ENCODE measurements around the gene RAD51B.

The RAD51B gene

DNA sequence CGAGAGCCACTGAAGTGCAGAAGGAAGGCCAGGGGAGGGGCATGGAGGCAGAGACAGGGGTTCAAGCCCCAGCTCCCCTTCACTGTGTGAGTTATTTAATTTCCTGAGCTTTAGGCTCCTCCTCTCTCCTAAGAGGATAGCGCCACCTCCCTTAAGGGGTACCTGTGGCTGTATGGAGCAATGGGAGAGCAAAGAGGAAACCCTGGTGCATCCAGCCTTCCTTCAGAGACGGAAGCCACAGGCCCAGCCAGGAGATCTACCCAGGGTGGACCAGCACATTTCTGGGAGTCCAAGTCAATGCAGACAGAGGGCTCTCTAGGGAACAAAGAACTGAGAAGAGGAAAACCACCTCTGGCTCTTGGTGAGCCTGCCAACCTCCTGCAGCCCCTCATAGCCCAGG is 883.0 kb downstream of the RAD51B start:
- no peak for DNase-seq

GRCh38 chr14:68703093-68703492 is 883.5 kb downstream of the RAD51B start:
- DNase-seq: no peak

DNA sequence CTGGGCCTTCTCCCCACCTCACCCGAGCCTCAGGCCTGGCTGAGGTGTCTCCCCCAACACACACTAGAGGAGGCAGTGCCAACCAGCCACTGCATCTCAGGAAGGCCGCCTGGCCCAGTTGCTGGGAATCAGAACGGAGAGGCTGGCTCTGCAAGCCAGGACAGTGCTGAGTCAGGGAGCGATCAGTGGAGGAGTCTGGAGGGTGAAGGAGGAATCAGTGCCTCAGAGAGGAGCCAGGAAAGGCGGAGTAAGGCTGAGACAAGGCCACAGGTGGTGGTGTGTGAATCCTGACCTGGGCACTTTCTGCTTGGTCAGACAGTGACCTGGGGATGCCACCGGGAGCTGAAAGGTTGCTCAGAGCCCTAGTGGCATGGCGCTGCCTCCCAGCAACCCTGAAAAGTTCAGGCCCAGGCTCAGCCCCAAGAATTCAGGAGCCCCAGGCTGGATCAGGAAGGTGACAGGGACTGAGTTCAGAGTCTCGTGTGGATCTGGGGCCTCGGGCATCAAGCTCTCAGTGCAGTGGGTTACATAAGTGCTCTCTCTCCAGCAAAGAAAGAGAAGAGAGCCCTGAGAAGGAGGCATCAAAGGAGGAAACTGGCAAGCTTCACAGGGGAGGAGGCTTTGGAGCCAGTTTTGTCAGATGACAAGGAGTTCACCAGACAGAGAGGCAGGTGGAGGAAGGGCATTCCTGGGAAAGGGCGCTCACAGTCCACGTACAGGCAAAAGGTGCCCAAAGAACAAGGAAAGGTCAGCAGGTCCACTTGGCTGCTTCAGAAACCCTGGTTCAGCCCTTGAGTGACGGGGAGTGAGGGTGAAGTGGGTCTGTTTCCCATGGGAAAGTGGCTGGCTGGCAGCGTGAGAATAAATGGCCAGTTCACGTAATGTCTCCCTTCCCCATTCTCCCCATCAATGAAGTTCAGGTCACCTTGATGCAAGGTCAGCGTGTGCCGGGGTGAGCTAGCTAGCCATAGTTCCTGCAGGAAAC is 885.4 kb downstream of the RAD51B start:
- no peak for DNase-seq

DNA sequence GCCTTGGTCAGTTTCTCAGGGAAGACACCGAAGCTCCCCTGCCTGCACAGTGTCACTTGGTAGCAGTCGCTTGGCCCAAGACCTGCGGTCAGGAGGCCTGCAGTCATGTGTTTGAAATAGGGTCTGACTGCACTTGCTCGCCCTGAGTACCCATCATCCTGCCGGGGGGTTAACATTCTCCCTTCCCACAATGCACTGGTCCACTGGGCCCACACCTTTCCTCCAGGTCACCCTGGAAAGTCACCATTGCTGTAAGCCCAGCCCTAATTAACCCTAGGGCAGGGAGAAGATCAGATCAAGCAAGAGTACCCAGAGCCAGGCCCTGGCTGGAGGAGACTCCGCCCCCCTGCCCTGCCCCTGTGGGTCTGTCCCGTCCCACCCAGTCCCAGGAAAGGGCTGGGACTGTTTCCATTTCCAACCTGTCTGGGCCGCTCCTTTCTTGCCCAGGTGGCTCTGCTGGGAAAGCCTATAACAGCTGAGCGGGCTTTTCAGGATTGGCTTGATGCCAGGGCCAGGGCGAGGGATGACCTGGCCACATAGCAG is 886.2 kb downstream of the RAD51B start:
- no peak for DNase-seq

DNA sequence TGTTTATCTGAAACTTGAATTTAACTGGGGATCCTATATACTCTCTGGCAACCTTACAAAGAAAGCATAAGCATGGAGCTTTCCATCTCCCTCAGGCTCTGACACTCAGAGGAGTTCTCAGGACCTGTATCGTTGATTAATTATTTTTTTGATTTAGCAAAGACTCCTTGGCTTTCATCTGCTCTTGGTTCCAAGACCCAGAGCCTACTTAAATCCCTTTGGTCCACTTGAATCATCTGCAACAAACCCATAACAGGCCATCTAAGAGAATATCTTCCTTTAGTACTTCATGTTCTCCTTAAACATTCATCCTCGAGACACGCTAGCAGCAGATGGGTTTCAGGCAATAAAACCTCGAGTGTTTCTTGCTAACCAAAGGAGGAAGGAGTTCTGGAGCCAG is 887.9 kb downstream of the RAD51B start:
- DNase-seq: no peak

DNA sequence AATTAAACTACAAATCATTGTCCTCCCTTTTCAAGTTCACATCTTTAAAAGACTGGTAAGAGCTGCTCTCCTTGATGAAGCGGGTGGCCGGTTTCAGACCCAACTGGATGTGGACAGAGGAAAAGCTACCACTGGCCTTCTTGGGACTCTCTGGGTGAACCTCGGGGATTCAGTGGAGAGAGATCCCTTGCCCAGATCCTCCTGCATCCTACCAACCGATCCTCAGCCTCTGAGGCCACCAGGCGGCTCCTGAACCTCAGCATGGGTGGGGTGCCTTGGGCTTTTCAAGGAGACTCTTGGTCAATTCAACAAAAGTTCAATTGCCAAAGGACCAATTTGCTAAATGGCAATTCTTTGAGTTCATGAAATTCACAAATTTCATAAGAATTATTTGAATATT is 888.8 kb downstream of the RAD51B start:
- DNase-seq: no peak

- no peak for DNase-seq
Measured at GRCh38 chr14:68709007-68709406, 889.4 kb downstream of the RAD51B start.

DNA sequence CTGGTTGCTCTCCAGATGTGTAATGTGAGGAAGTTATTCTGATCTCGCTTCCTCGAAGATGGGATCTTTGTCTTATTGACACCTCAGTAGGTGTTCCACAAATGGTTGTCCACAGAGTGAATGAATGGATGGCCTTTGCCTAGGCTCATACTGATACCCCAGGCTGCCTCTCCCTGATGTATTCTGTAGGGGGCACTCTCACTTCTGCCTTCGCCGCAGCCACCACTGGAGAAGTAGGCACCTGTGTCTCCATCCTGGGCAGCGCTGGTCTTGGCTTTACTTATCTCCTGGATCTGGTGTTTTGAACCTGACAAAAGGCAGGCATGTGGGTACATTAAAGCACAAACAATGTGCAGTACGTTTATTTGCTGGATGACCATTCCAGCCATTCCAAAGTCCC is 891.2 kb downstream of the RAD51B start:
- DNase-seq: no peak

DNA sequence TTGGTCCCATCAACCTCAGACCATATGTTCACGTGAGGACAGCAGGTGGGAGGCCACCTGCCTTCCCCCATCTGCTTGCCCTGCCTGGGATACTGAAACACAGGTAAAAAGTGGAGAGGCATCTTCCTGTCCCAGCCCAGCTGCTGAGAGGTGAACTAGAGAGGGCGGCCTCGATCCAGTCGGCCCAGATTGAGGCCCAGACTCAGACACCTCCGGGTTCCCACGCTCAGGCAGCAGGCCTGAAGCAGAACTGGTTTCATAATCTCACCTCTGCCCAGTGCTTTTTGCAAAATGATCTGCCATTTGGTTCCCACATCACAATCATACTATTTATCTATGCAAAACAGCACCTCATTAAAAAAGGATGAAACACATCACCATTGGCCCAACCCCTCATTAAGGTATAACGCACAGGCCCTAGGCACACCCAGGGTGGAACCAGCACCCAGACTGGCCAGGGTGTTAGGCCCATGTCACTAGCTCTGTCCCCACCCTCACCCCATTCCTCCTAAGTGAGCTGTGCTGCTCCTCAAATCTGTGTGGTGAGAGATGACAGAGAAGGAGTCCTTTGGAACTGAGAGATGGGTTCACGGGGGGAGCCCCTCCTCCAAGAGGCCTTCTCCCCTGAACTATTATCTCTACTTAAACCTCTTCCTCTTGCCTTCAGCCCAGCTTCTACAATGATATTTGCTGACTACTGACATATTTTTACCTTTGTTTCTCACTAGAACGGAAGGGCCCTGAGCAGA is 892.2 kb downstream of the RAD51B start:
- DNase-seq: no peak

- no peak for DNase-seq
Measured at GRCh38 chr14:68712703-68713370, 893.3 kb downstream of the RAD51B start.

GRCh38 chr14:68713782-68714181 is 894.2 kb downstream of the RAD51B start:
- no peak for DNase-seq

DNA sequence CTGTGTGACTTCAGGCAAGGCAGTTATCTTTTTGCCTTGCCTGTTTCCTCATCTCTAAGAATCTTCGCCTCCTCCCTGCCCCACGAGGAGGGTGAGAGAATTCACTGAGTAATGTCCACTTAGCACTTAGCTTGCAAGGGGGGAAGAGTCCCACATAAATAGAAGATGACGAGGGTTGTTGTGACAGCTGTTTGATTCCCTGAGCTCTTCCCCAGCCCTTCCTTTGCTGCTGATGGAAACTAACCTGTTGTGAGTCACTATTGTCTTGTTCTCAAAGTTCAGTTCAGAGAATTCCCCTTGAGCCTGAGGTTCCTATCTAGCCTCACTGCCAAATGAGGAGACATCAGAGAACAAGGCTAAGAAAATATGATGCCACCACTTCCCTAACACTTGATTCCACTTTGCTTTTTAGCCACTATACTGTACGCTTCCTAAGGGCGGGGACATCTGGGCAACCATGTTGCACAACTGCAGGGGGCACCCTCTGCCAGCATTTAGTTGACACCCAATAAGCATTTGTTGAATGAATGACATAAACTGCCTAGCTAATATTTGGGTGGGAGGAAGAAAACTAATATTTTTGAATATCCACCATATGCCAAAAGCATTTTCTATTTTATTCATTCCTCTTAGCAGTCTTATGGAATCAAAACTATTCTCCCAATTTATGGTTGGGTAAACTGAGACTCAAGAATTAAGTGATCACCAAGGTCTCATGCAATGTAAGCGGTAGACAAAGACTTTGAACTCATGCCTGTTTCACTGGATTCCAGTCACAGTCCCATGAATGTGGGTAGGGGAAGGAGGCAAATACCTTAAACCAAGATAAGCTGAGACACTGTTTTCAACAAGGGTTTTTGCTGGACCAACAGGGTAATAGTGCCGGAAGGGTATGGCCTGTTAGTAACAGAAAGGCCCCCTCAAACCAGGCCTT is 895.7 kb downstream of the RAD51B start:
- DNase-seq: no peak

- no peak for DNase-seq
Measured at GRCh38 chr14:68716698-68717097, 897.1 kb downstream of the RAD51B start.

DNA sequence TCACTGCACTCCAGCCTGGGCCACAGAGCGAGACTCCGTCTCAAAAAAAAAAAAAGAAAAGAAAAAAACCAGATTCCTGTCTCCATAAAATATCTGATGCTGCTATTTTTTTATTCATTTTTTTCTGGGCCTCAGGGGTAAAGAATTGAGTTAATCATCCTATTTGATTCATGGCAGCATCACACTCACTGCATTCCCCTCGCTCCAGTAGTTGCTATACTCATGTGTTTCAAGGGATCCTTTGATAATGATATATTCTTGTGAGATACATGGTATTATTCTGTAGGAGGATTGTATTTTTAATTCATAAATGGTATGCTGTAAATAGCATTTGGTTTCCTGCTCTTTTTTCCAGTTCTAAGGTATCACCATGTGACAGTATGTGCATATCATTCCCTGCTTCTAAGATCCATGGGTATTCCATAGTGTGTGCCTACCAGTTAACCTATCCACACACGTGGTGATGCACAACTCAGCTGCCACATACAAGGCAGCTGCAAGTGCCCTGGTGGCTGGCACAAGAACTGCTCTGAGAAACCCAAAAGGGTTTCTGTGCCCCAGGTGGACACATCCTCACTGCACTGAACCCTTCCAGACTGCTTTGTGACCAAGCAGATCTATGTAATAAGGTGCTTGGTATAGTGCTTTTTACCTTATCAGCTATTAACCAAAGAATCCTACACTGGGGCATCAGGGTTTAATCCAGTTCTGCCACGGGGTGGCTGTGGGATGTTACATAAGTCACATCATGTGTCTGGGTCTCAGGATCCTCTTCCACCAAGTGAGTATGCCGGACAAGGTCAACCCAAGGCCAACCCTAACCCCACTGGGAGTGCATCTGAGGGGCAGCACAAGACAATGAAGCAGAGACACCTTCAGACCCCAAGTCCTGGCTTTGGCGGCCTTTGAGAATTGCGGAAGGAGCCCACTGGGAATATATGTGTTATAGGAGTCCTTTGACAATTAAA is 898.7 kb downstream of the RAD51B start:
- DNase-seq: no peak

- no peak for DNase-seq
Measured at GRCh38 chr14:68719634-68720384, 900.2 kb downstream of the RAD51B start.

- no peak for DNase-seq
Measured at GRCh38 chr14:68722186-68722585, 902.6 kb downstream of the RAD51B start.

GRCh38 chr14:68722968-68723566 is 903.5 kb downstream of the RAD51B start:
- no peak for DNase-seq

GRCh38 chr14:68723808-68724268 is 904.3 kb downstream of the RAD51B start:
- no peak for DNase-seq

GRCh38 chr14:68724914-68725313 is 905.3 kb downstream of the RAD51B start:
- DNase-seq: no peak
